Measurements from ENCODE around the gene DCST1. TPM values are rescaled to one million over a fixed set of nuclear protein-coding genes. Genes with fewer than 3 reads are reported as not detected.

Gene DCST1
- total and polyA plus RNA-seq, 2 of the 4 experiments (the other 2 are of a cell fraction): not detected

DNA sequence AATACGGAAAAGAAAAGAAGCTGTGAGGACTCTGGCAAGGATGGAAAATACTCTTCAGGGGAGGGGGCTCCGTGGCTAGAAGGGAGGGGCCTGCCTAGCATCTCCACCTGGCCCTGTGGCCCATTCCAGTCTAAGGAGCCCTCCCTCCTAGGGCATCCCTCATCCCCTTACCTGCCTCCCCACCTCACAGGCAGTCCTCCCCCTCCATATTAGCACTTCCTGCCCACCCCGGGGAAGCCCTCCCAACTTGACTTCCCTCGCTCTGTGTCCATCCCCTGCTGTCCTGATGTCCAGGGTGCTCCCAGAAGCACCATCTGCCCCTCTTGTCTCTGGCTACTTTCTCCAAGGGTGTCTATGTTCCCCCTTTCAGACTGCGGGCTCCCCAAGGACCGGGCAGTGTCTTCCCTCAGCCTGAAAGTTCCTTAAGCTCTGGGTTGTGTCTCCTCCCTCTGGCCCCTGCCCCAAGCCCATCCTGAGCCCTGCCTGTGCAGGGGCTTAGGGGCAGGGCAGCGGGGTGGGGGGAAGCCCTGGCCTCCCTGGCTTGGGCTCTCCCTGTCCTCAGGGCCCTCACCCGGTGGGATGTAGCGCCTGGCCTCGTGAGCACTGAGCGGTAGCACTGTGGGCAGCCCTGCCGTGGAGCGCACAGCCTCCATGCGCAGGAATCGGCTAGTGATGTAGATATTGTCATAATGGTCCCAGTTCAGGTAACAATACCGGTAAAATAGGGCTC, 3.9 kb upstream of the DCST1 start:
- WGBS, 2 experiments (ENCODE audit: extremely low coverage in 2 of 2, insufficient read length in 1 of 2): 50% methylated on average over 1 of the region's 16 CpGs; no CpG with 5 or more reads in 1 of the 2 experiments
- DNase-seq (no peak), ATAC-seq (ENCODE audit: low read depth) (no peak)
- Histone ChIP-seq H3K4ac (ENCODE audit: low read depth, low read length) (no peak overlapping the region), H3K4me2 (ENCODE audit: low read depth, low read length) (no peak overlapping the region), H4K91ac (ENCODE audit: insufficient read depth, low read depth, low read length) (no peak overlapping the region), H3K14ac (replicated peaks; ENCODE audit: low read depth, low read length) (no peak overlapping the region), H2AK5ac (ENCODE audit: low read depth, low read length) (no peak overlapping the region), H3K18ac (ENCODE audit: low read depth, low read length) (no peak overlapping the region), H4K8ac (ENCODE audit: low read depth in 2 of 2, low read length in 2 of 2) (no peak overlapping the region), H3K56ac (ENCODE audit: extremely low read depth, insufficient read depth, low read length) (no peak overlapping the region), H4K20me1 (ENCODE audit: insufficient read depth, low read length) (no peaks in the 10 kb centered on the region; the same call in 1 of the 2 replicates), H3K23ac (ENCODE audit: low read depth, low read length) (no peak overlapping the region), H3K9me3 (ENCODE audit: control insufficient read depth, insufficient read depth, low read length) (no peaks in the 10 kb centered on the region), H3K9me1 (ENCODE audit: insufficient read depth, low read length) (peaks cover 4% of the 10 kb centered on the region), H4K5ac (ENCODE audit: low read depth, low read length) (no peak overlapping the region), H3K9ac (ENCODE audit: low read depth, low read length) (no peak overlapping the region), H2AK9ac (replicated peaks; ENCODE audit: low read depth, low read length, poor library complexity) (no peak overlapping the region), H3K79me1 (ENCODE audit: low read depth in 1 of 2, low read length in 2 of 2) (no peaks in the 10 kb centered on the region), H2BK15ac (ENCODE audit: low read depth, low read length) (no peak overlapping the region), H2BK120ac (ENCODE audit: low read depth, low read length) (no peak overlapping the region), H2AFZ (replicated peaks; ENCODE audit: low read length, poor library complexity) (no peak overlapping the region), H3K4me3 (ENCODE audit: insufficient read depth, low read depth, low read length) (no peak overlapping the region), H2BK5ac (ENCODE audit: low read depth, low read length, poor library complexity, severe bottlenecking) (no peak overlapping the region), H3K27me3 (ENCODE audit: control insufficient read depth, insufficient read depth, low read length) (peaks cover 33% of the 10 kb centered on the region), H2BK20ac (ENCODE audit: low read depth, low read length) (no peak overlapping the region), H3K27ac (ENCODE audit: insufficient read depth, low read length) (no peak overlapping the region), H3K36me3 (ENCODE audit: control insufficient read depth, insufficient read depth, low read length) (no peaks in the 10 kb centered on the region), H3K4me1 (ENCODE audit: control insufficient read depth, insufficient read depth, low read length) (peaks cover 3% of the 10 kb centered on the region; the same call in 1 of the 2 replicates)
- in situ Hi-C loops (cut with MboI; ENCODE audit: low sequenced_read_pairs): no loop called here
- POLR2A ChIA-PET (ENCODE audit: unreplicated experiment): no interaction called here
- no TSS peak for BruUV-seq (replicated peaks)
- no peak for TF ChIP-seq CHD1 (IDR thresholded peaks at IDR 0.05; ENCODE audit: low read depth, low read length)
- TF ChIP-seq, protein P1, sequence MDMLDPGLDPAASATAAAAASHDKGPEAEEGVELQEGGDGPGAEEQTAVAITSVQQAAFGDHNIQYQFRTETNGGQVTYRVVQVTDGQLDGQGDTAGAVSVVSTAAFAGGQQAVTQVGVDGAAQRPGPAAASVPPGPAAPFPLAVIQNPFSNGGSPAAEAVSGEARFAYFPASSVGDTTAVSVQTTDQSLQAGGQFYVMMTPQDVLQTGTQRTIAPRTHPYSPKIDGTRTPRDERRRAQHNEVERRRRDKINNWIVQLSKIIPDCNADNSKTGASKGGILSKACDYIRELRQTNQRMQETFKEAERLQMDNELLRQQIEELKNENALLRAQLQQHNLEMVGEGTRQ (IDR thresholded peaks at IDR 0.05; ENCODE audit: low read depth, low read length): no peak
- TF ChIP-seq, protein P2, sequence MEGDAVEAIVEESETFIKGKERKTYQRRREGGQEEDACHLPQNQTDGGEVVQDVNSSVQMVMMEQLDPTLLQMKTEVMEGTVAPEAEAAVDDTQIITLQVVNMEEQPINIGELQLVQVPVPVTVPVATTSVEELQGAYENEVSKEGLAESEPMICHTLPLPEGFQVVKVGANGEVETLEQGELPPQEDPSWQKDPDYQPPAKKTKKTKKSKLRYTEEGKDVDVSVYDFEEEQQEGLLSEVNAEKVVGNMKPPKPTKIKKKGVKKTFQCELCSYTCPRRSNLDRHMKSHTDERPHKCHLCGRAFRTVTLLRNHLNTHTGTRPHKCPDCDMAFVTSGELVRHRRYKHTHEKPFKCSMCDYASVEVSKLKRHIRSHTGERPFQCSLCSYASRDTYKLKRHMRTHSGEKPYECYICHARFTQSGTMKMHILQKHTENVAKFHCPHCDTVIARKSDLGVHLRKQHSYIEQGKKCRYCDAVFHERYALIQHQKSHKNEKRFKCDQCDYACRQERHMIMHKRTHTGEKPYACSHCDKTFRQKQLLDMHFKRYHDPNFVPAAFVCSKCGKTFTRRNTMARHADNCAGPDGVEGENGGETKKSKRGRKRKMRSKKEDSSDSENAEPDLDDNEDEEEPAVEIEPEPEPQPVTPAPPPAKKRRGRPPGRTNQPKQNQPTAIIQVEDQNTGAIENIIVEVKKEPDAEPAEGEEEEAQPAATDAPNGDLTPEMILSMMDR (conservative IDR thresholded peaks at IDR 0.05; ENCODE audit: low read depth, low read length): no peak
- no peak for TF ChIP-seq RAD21 (IDR thresholded peaks at IDR 0.05; ENCODE audit: low read length)
- no peak for TF ChIP-seq NFE2L2 (IDR thresholded peaks at IDR 0.05; ENCODE audit: low read depth, low read length)
- no peak for TF ChIP-seq BHLHE40 (IDR thresholded peaks at IDR 0.05; ENCODE audit: low read depth, low read length)
- TF ChIP-seq, protein P3, sequence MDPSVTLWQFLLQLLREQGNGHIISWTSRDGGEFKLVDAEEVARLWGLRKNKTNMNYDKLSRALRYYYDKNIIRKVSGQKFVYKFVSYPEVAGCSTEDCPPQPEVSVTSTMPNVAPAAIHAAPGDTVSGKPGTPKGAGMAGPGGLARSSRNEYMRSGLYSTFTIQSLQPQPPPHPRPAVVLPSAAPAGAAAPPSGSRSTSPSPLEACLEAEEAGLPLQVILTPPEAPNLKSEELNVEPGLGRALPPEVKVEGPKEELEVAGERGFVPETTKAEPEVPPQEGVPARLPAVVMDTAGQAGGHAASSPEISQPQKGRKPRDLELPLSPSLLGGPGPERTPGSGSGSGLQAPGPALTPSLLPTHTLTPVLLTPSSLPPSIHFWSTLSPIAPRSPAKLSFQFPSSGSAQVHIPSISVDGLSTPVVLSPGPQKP (IDR thresholded peaks at IDR 0.05; ENCODE audit: borderline replicate concordance, low read depth, low read length): no peak
- dilution Hi-C loops (cut with HindIII; ENCODE audit: low sequenced_read_pairs, unreplicated experiment): no loop called here
- intact Hi-C loops (cut with micrococcal nuclease): no loop called here
- CTCF ChIA-PET: no interaction called here

Data from IMR-90 (cell line).